KMS-11 (cell line): ENCODE results near the gene NUP214.

ENCODE experiments used
- H2AFZ ChIP-seq: fragments of 200-600 bp; sonication (generic); 2 replicates; pipeline ENCODE4 v1.6.1; 2016; ENCODE audit warnings: antibody characterized with exemption, mixed run types, low read depth
- H3K27ac ChIP-seq: fragments of 200-600 bp; sonication (generic); 2 replicates; pipeline ENCODE4 v1.6.1; 2016; ENCODE audit warnings: mild to moderate bottlenecking, mixed run types
- H3K27me3 ChIP-seq: fragments of 200-600 bp; sonication (generic); 2 replicates; pipeline ENCODE4 v1.6.1; 2017; ENCODE audit warnings: mild to moderate bottlenecking, low read depth, mixed run types, moderate library complexity; ENCODE audit not compliant: insufficient read depth
- H3K36me3 ChIP-seq: fragments of 200-600 bp; sonication (generic); 2 replicates; pipeline ENCODE4 v1.6.1; 2017; ENCODE audit warnings: mild to moderate bottlenecking, mixed run types; ENCODE audit not compliant: insufficient read depth
- H3K4me1 ChIP-seq: fragments of 200-600 bp; sonication (generic); 2 replicates; pipeline ENCODE4 v1.6.1; 2016; ENCODE audit warnings: mild to moderate bottlenecking, low read depth, mixed run types; ENCODE audit not compliant: poor library complexity, severe bottlenecking
- H3K4me2 ChIP-seq: fragments of 200-600 bp; sonication (generic); 2 replicates; pipeline ENCODE4 v1.7.0; 2016; ENCODE audit warnings: mild to moderate bottlenecking, mixed run types
- H3K4me3 ChIP-seq: fragments of 200-600 bp; sonication (generic); IDR thresholded peaks from 2 replicates; pipeline ENCODE4 v1.6.1; 2017; ENCODE audit warnings: low read depth, low read length, mixed read lengths; ENCODE audit not compliant: insufficient read depth
- H3K79me2 ChIP-seq: fragments of 200-600 bp; sonication (generic); 2 replicates; pipeline ENCODE4 v1.6.1; 2016; ENCODE audit warnings: low read depth, mixed run types; ENCODE audit not compliant: insufficient read depth
- H3K9ac ChIP-seq: fragments of 200-600 bp; sonication (generic); 2 replicates; pipeline ENCODE4 v1.6.1; 2016; ENCODE audit warnings: mild to moderate bottlenecking, mixed run types
- H4K20me1 ChIP-seq: fragments of 200-600 bp; sonication (generic); 2 replicates; pipeline ENCODE4 v1.6.1; 2016; ENCODE audit warnings: mild to moderate bottlenecking, mixed run types; ENCODE audit not compliant: insufficient read depth
- CTCF ChIP-seq: fragments of 200-600 bp; sonication (generic); conservative IDR thresholded peaks from 2 replicates; pipeline ENCODE4 v1.6.1; 2017; ENCODE audit warnings: low read depth, mild to moderate bottlenecking, antibody characterized with exemption, low read length, moderate library complexity, mixed read lengths

Gene NUP214

GRCh38 chr9:131126059-131126426 is 657 bp downstream of the NUP214 start:
- Histone ChIP-seq H4K20me1 (no peaks in the 10 kb centered on the region), H3K79me2 (peaks cover 20% of the 10 kb centered on the region), H3K4me1 (peaks cover 17% of the 10 kb centered on the region), H3K27ac (peak overlapping the region; percentile 4; the same call in 1 of the 2 replicates), H3K4me2 (peak overlapping the region; percentile 95), H3K27me3 (no peaks in the 10 kb centered on the region), H2AFZ (peak overlapping the region; percentile 53), H3K4me3 (no peak overlapping the region), H3K9ac (peak overlapping the region; percentile 64; the same call in 1 of the 2 replicates), H3K36me3 (peaks cover 3% of the 10 kb centered on the region; the same call in 1 of the 2 replicates)
- TF ChIP-seq CTCF, result no peak

GRCh38 chr9:131129183-131129582 is 3.8 kb downstream of the NUP214 start:
- Histone ChIP-seq H3K27ac (no peak overlapping the region), H2AFZ (no peak overlapping the region), H3K9ac (no peak overlapping the region), H3K79me2 (peaks cover 20% of the 10 kb centered on the region), H3K4me2 (no peak overlapping the region), H3K36me3 (peaks cover 6% of the 10 kb centered on the region; the same call in 1 of the 2 replicates), H3K27me3 (no peaks in the 10 kb centered on the region), H3K4me1 (peaks cover 17% of the 10 kb centered on the region), H4K20me1 (no peaks in the 10 kb centered on the region), H3K4me3 (no peak overlapping the region)
- TF ChIP-seq CTCF, result no peak

GRCh38 chr9:131138676-131139075 is 13.3 kb downstream of the NUP214 start:
- no peak for TF ChIP-seq CTCF
- H3K4me3 ChIP-seq, result no peak overlapping the region
- no peaks in the 10 kb centered on the region for H3K4me1 ChIP-seq
- H2AFZ ChIP-seq, result no peak overlapping the region
- peaks cover 9% of the 10 kb centered on the region; the same call in 1 of the 2 replicates for H3K36me3 ChIP-seq
- H3K9ac ChIP-seq, result no peak overlapping the region
- H3K27me3 ChIP-seq, result no peaks in the 10 kb centered on the region
- no peak overlapping the region for H3K4me2 ChIP-seq
- H3K27ac ChIP-seq, result no peak overlapping the region
- H4K20me1 ChIP-seq, result no peaks in the 10 kb centered on the region
- H3K79me2 ChIP-seq, result no peaks in the 10 kb centered on the region

- Histone ChIP-seq H3K36me3 (peaks cover 8% of the 10 kb centered on the region; the same call in 1 of the 2 replicates), H3K4me3 (no peak overlapping the region), H3K4me2 (no peak overlapping the region), H3K79me2 (no peaks in the 10 kb centered on the region), H3K9ac (no peak overlapping the region), H3K27ac (no peak overlapping the region), H3K4me1 (no peaks in the 10 kb centered on the region), H2AFZ (no peak overlapping the region), H3K27me3 (no peaks in the 10 kb centered on the region), H4K20me1 (no peaks in the 10 kb centered on the region)
- TF ChIP-seq CTCF, result no peak
These were observed 14.7 kb downstream of the NUP214 start for GRCh38 chr9:131140112-131140511.

- H3K4me3 ChIP-seq, result no peak overlapping the region
- no peaks in the 10 kb centered on the region for H3K79me2 ChIP-seq
- H3K4me2 ChIP-seq, result no peak overlapping the region
- no peak overlapping the region for H3K9ac ChIP-seq
- H3K4me1 ChIP-seq, result no peaks in the 10 kb centered on the region
- peaks cover 4% of the 10 kb centered on the region; the same call in 1 of the 2 replicates for H3K36me3 ChIP-seq
- H4K20me1 ChIP-seq, result no peaks in the 10 kb centered on the region
- no peak overlapping the region for H3K27ac ChIP-seq
- no peaks in the 10 kb centered on the region for H3K27me3 ChIP-seq
- H2AFZ ChIP-seq, result no peak overlapping the region
- TF ChIP-seq CTCF, result no peak
These were observed 15.2 kb downstream of the NUP214 start for GRCh38 chr9:131140550-131140949.
